ENCODE measurements around the gene RNF212.

The RNF212 gene

GRCh38 chr4:1029529-1029928 lies 83.8 kb downstream of the RNF212 start:
- TF ChIP-seq CTCF (IDR thresholded peaks at IDR 0.05; ENCODE audit: extremely low read depth, missing control alignments): no peak
- no peak for DNase-seq (ENCODE audit: low spot score)

DNA sequence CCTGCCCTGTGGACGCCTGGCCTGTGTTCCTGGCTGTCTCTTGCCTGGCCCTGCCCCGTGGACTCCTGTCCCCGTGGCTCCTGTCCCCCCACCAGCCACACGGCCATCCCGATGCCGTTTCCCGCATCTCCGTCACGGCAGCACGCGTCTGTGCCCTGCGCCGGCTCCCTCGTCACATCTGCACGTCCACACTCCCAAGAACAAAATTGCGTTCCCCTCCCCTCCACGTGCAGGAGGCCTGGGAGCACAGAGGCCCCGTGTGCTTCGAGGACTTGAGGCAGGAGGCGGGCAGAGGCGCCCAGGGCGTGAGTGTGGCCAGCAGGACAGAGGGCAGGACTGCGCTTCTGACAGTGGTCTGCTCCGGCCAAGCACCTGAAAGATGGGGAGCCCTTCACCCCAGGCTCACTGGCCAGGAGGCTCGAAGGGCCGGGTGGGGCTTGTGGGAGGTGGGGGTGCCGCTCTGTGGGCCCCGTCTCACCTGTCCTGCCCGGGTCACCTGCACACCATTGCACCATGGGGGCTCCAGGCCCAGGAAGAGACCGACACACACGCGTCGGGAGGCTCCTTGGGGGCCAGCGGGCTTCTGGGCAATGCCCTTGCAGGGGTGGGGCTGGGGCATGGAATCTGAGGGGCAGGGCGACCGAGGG lies 84.7 kb downstream of the RNF212 start:
- DNase-seq (ENCODE audit: low spot score): no peak

DNA sequence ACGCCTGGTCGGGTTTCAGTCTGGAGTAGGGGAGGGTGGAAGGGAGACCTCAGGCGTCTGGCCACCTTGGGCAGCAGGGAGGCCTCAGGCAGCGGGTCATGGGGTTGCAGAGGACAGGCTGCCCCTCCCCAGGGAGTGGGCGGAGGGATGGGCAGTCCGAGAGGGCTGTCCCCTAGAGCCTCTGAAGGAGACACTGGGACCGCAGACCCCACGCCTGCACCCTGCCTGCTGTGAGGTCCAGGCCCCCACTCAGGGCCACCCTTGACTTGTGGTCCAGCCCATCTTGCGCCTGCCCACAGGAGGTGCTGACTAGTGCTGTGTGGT lies 85.5 kb downstream of the RNF212 start:
- no peak for TF ChIP-seq CTCF (IDR thresholded peaks at IDR 0.05; ENCODE audit: extremely low read depth, missing control alignments)
- DNase-seq (ENCODE audit: low spot score): no peak

More for the DNA sequence above, 84.7 kb downstream of the RNF212 start:
- TF ChIP-seq CTCF (IDR thresholded peaks at IDR 0.05; ENCODE audit: extremely low read depth, missing control alignments): no peak

DNA sequence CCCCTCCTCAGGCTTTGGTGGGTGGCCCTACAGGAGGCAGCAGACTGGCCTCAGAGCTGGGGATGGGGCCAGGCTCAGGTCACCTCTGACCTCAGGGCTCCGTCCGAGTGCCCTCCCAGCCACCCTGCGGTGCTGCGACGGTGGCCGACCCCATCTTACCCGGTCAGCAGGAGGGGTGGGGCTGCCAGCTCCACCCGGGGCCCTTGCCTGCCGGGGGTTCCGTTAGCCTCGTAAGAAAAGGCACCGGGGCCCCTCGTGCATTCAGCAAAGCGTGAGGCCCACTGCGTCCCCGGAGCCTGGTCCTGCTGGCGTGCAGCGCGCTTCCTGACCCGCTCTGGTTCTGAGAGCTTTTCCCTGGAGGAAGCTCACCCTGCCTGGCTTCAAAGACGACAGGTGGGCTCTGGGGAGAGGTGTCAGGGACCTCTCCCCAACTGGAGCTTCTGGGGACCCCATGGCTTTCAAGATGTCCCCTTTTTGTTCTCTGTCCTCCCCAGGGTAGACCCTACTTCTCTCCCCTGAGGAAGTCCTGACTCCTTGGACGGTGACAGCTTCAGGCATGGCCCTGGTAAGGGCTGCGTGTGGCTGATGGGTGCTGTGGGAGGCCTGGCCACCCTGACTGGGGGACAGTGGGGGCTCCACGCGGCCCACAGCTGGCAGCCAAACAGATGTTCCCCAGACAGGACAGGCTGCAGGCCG lies 86.0 kb downstream of the RNF212 start:
- TF ChIP-seq CTCF (IDR thresholded peaks at IDR 0.05; ENCODE audit: extremely low read depth, missing control alignments): no peak
- DNase-seq (ENCODE audit: low spot score): no peak

DNA sequence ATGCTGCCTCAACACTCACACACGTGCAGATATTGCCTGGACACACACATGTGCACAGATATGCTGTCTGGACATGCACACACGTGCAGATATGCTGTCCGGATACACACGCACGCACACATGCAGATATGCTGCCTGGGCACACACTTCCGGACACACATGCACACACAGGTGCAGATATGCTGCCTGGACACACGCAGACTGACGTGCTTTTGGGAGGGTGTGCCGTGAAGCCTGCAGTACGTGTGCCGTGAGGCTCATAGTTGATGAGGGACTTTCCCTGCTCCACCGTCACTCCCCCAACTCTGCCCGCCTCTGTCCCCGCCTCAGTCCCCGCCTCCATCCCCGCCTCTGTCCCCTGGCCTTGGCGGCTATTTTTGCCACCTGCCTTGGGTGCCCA lies 87.2 kb downstream of the RNF212 start:
- peak; percentile 95 for DNase-seq (ENCODE audit: low spot score)
- no peak for TF ChIP-seq CTCF (IDR thresholded peaks at IDR 0.05; ENCODE audit: extremely low read depth, missing control alignments)

DNA sequence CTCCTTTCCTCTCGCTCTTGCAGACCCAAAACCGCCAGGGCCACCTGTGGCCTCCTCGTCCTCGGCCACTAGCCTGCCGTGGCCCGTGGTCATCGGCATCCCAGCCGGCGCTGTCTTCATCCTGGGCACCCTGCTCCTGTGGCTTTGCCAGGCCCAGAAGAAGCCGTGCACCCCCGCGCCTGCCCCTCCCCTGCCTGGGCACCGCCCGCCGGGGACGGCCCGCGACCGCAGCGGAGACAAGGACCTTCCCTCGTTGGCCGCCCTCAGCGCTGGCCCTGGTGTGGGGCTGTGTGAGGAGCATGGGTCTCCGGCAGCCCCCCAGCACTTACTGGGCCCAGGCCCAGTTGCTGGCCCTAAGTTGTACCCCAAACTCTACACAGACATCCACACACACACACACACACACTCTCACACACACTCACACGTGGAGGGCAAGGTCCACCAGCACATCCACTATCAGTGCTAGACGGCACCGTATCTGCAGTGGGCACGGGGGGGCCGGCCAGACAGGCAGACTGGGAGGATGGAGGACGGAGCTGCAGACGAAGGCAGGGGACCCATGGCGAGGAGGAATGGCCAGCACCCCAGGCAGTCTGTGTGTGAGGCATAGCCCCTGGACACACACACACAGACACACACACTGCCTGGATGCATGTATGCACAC lies 88.3 kb downstream of the RNF212 start:
- DNase-seq (ENCODE audit: low spot score): no peak
- no peak for TF ChIP-seq CTCF (IDR thresholded peaks at IDR 0.05; ENCODE audit: extremely low read depth, missing control alignments)
